A673 (cell line): ENCODE data around the gene FHL1.

ENCODE experiments used
- CTCF ChIP-seq: fragments of 300-800, 200-600 bp; sonication (generic); conservative IDR thresholded peaks from 2 replicates; pipeline ENCODE4 v1.5.1; 2017; ENCODE audit warnings: low read depth, mild to moderate bottlenecking, antibody characterized with exemption, low read length, moderate library complexity, mixed read lengths
- EZH2 ChIP-seq: fragments of 200-600 bp; sonication (generic); IDR thresholded peaks from 2 replicates; pipeline ENCODE4 v1.6.1; 2017; ENCODE audit warnings: borderline replicate concordance, low read depth, mild to moderate bottlenecking, mixed read lengths, antibody characterized with exemption, low read length; ENCODE audit not compliant: poor library complexity, severe bottlenecking

- TF ChIP-seq CTCF, result no peak
- no peak for TF ChIP-seq EZH2
Observed at GRCh38 chrX:136163689-136164088, 16.4 kb downstream of the FHL1 start.
